EH (cell line): ENCODE measurements around the gene ZNF512B.
"Not testable (repeated sequence)": the region's sequence is repeated elsewhere in the genome, so short reads cannot be mapped to it uniquely, and the experiment has no call there.

ENCODE experiments used
- DNase-seq: peaks from one replicate; pipeline ENCODE4 v3.0.0-alpha.2; 2015; ENCODE audit warnings: low read depth

ZNF512B gene

DNA sequence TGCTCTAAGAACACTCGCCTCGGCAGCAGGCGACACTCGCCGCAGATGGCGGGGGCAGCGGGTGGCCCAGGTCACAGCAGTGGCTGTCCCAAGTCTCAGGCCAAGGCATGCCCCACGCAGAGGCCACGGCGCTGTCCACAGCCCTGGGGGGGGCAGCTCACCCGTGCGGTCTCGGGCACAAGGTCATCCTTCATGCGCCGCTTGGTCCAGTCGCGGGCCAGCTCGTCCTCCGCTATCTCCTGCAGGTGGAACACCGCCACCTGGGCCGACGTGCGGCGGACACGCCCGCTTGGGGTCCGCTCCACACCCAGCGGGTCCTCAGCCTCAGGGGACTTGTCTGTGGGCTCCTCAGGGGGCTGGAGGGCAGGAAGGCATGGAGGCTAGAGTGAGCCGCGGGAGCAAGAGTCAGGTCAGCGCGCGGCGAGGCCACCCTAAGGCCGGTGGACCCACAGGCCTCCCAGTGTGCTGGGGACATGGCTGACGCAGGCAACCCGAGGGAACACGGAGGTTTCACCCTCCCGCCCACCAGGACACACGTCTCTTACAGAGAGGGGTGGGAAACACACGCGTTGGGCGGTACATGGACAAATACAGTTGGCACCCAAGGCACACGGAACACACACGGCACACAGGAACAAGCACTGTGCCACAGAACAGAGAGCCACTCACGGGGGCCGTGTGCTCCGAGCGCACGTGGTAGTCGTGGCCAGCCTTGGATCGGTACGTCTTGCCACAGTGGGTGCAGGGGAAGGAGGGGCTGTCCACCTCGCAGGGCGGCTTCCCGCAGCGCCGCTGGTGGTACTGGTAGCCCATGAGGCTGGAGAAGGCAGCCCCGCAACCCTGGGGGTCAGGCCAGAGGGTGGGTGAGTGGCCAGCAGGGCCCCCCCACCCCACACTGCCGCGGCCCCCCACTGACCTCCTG lies 7.0 kb downstream of the ZNF512B start:
- no peak for DNase-seq

DNA sequence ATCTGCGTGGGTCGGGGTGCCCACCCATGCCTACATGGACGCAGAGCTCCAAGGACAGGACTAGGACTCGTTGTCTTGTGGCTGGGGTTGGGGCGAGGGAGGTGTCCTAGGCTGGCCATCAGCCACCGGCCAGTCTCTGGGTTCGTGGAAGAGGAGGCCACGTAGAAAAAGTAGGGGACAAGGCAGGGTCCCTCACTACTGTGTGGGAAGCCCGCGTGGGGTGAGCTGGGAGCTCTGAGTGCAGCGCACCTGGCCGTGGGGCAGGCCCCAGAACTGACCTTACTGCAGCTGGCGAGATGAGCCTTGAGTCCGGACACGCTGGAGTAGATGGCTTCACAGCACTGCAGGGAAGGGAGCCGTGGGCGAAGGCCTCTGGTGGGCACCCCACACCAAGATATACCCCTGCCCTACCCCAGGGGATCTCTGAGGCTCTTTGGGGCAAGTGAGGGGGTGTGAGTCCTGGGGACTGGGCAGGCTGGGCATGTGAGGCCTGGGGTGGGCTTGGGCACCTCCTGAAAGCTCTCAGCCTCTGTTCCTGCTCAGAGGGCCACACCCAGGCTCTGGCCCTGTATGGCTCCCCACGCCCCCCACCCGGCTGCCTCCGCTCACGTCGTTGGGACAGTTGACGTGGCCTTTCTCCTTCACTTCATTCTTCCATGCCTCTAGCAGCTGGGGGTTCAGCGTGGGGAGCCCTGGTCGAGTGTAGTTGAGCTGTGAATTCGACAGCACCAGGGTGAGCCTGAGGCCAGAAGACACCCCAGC lies 7.9 kb downstream of the ZNF512B start:
- no peak for DNase-seq

GRCh38 chr20:63960654-63961621 lies 8.8 kb downstream of the ZNF512B start:
- DNase-seq = not testable (repeated sequence)

GRCh38 chr20:63959699-63960075 lies 10.0 kb downstream of the ZNF512B start:
- DNase-seq = no peak

DNA sequence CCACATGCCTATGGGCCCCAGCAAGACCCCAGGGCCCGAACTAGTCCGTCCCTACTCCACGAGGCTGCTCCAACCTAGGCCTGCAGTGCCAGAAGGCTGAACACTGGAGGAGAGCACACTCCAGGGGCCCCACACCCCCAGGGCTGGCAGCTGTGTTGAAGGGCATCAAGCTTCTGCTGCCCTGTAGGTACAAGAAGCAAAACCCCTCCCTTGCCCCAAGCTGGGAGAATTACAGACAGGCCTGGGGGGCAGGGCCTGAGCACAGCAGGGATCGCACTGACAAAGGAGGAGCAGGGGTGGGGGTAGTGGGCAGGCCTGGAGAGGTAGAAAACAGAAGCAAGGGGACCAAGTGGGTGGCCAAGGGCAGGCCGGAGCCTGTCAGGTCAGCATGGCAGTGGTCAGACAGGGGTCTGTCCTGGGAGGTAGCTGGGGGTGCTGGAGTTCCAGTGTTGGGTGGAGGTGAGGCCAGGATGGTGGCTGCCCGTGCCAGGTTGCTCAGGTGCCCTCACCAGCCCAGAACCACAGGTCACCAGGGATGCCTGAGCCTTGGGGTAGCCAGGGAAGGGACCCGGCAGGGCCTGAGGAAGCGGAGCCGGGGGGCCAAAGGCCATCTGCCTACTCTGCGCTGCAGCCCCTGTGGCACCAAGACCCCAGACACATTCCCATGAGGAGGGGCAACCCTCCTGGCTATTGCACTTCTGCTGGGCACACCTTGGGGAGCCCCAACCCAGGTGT lies 10.6 kb downstream of the ZNF512B start:
- DNase-seq = no peak

DNA sequence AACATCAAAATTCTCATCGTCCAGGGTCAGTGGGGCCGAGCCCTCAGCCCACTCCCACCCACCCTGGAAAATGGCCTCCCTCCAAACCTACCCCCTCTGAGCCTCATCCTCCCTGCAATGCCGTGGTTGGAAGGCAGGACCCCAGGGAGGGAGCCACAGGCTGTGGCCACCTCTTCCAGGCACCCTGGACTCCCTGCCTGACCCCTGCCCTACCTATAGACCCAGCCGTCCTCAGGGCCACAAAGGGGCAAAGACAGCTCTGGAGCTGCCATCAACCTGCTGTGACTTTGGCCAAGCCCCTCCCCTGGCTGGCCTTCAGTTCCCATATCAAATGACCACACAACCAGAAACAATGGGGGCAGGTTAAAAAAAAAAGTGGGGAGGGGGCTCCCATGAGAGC lies 11.3 kb downstream of the ZNF512B start:
- no peak for DNase-seq

DNA sequence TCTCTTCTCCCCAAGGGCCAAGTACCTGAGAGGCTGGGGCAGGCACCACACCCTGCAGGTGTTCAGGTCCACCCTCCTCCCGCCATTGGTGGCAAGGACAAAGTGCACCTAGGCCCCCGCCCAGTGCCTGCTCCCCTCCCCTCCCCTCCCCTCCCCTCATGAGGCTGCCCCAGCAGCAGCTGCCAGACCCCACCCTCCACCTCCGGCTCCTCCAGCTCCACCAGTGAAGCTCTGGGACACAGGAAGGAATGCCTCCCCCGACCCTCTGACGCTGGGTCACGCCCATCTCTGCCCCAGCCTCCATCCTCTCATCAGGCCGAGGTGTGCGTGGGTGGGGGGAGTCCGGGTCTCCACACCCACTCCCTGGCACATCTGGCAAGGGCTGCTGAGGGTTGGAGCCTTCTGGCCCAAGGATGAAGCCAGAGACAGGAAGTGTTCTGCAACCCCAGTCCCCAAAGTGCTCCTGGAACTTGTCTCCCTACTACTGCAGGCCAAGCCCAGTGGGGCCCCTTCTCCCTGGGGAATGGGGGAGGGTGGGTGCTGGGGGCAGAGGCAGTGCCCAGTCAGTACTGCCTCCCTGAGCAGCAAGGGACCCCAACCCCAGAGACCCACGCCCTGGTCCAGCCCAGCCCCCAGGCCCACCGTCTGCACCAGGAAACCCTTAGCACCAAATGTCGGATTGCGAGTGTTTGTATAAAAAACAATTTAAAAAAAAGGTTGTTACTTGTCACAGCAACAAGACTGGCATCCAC lies 11.9 kb downstream of the ZNF512B start:
- no peak for DNase-seq

- DNase-seq = peak; percentile 67
Observed at GRCh38 chr20:63957004-63957689, 12.6 kb downstream of the ZNF512B start.

- DNase-seq = no peak
Observed at GRCh38 chr20:63956664-63957003, 13.1 kb downstream of the ZNF512B start.

DNA sequence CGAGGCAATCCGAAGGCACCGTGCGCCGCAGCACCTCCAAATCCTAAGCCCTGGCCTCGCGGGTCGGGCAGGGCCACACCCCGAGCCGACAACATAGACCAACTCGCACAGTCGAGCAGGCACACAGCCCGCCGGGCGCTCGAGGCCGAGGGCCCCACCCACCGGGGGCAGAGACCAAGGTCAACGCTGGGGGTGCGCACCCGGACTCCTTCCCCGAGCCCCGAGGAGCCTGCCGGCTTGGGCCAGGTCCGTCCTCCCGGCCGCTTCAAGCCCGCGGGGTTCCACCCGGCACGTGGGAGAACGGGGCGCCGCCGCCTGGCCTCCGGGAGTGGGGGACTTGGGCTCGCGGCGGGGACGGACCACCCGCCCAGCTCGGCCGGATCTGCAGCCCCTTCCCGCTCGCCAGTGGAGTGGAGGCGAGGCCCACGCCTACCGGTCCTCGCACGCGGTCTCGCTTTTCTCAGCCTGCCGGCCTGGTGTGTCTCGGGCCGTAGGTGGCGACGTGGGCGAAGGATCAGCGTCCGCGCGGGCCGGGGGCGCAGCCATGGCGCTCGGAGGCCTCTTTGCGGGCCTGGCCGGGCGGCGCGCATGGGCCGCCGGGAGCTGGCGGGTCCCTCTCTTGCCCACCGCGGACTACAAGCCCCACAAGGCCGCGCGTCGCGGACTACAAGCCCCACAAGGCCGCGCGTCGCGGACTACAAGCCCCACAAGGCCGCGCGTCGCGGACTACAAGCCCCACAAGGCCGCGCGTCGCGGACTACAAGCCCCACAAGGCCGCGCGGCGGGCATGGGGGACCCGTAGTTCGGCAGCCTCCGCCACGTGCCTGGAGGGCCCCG lies 13.7 kb downstream of the ZNF512B start, which contains the start of gene UCKL1:
Gene UCKL1 (minus strand): TSS at position 590 of the 837 bp plus-strand sequence. CDS start 44 bp downstream, at position 546.
- peak; percentile 86 for DNase-seq

DNA sequence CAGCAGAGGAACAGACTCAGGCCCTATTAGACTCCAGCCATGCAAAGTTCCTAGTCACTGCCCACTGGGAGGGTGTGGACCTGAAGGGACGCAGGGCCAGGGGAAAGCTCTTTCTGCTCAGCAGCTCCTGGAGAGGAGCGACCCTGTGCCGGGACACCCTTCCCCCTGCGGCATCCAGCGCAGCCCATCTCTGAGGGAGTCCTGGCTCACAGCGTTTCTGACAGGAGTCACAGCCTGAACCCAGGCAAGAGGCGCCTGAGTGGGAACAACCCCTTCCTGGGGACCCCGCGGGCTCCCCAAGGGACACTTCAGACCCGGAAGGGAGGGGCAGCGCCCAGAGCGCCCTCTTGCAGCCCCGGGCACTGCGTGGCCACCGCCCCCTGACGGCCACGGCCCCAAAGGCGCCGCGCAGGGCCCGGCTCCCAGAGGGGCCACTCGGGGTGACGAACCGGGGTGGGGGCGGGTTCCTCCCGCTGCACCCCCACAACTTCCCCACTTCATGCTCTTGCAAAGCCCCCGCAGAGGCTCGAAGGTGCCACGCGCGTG lies 14.4 kb downstream of the ZNF512B start:
- DNase-seq = peak; percentile 48

GRCh38 chr20:63953764-63954429 lies 15.8 kb downstream of the ZNF512B start:
- DNase-seq = no peak

- no peak for DNase-seq
Observed at GRCh38 chr20:63952769-63953168, 17.0 kb downstream of the ZNF512B start.

DNA sequence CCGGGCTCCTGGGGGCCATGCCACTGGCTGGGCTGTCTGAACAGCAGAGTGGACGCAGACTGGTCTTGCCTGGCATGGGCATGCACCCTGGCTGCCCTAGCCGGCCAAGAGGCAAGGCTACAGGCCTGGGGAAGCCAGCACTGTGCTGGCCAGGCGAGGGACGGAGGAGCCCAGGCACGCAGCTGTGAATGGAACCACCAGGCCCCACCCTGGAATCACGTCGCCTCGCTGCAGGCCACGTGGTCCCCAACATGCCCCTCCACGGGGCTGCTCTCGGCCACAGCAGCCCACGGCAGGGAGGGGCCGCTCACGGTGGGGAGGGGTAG lies 17.6 kb downstream of the ZNF512B start:
- no peak for DNase-seq

- no peak for DNase-seq
Observed at GRCh38 chr20:63951398-63952209, 18.1 kb downstream of the ZNF512B start.

DNA sequence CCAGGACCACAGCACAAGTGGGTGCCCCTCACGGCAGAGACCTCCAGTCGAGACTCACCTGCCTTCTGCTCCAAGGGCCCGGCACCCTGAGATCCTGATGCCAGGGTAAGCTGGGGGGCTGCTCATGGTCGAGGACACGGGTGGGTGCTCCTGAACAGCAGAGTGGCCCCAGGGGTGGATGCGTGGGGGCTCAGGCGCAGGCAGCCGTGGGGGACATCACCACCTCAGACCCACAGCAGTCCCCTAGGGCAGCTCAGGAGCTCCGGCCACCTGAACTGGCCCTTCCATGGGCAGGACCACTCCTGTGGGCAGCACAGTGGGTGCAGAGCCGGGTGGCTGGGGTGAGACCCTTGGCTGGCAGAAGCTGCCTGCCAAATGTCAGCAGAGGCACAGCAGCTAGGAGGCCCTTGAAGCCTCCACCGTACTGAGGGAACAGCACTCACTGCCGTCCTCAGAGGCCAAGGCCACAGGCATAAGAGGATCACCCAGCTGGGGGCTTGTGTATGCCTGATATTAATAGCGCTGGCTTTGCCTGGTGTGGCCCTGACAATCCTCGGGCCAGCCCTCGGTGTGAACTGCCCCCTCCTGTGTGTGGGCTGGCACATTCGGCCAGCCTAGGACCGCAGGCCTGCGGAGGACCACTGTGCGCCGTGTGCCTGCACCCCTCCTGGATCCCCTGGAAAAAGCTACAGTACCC lies 18.9 kb downstream of the ZNF512B start:
- no peak for DNase-seq
